Transverse colon (tissue), 4 donors: ENCODE data around the gene RCC2. TPM values are rescaled to one million over a fixed set of nuclear protein-coding genes. Genes with fewer than 3 reads are reported as not detected.

ENCODE experiments used
- DNase-seq: peaks from one replicate; pipeline ENCODE4 v3.0.0-alpha.2; 2019
- H3K27ac ChIP-seq, 4 donors: fragments of 200-600 bp; sonication (generic); 2 replicates each; pipeline ENCODE4 v1.5.1; 2016 to 2018; ENCODE audit warnings: inconsistent platforms in 4 of 4
- H3K27me3 ChIP-seq: fragments of 200-600 bp; sonication (generic); 2 replicates; pipeline ENCODE4 v1.5.1; 2017; ENCODE audit warnings: inconsistent platforms
- H3K36me3 ChIP-seq, 4 donors: fragments of 200-600 bp; sonication (generic); 2 replicates each; pipeline ENCODE4 v1.5.1; 2017 to 2019; ENCODE audit warnings: inconsistent platforms in 4 of 4
- H3K4me1 ChIP-seq, 4 donors: fragments of 200-600 bp; sonication (generic); 2 replicates each; pipeline ENCODE4 v1.5.1; 2017 to 2020; ENCODE audit warnings: inconsistent platforms in 4 of 4
- H3K4me3 ChIP-seq, 4 donors: fragments of 200-600 bp; sonication (generic); 1 replicate in 1 of 4; 2 replicates in 3 of 4; pipeline versions ENCODE4 v1.5.1 to v1.6.1; 2017 to 2019; ENCODE audit warnings: inconsistent platforms in 4 of 4
- H3K9me3 ChIP-seq, 2 donors: fragments of 200-600 bp; sonication (generic); 2 replicates each; pipeline ENCODE4 v1.5.1; 2017 to 2019; ENCODE audit warnings: inconsistent platforms in 2 of 2
- EP300 ChIP-seq: sonication (generic); formaldehyde crosslinking; IDR thresholded peaks from one replicate; pipeline ENCODE4 v1.6.1; 2017; ENCODE audit warnings: antibody characterized with exemption, low read depth
- POLR2A ChIP-seq: fragments of 450-650 bp; IDR thresholded peaks from one replicate; pipeline ENCODE4 v1.6.1; 2016; ENCODE audit warnings: antibody characterized with exemption, mild to moderate bottlenecking, moderate library complexity
- POLR2AphosphoS5 ChIP-seq, 3 donors: sonication (generic); formaldehyde crosslinking; IDR thresholded peaks; one replicate each; pipeline ENCODE4 v1.6.1; 2016; ENCODE audit warnings: antibody characterized with exemption in 3 of 3
- WGBS, 2 donors: methylation state at CpG; one replicate each; pipeline ENCODE4 v1.1.5; 2018; ENCODE audit warnings: low coverage in 1 of 2; 5-methylcytosine and 5-hydroxymethylcytosine counted together
- in situ Hi-C, 4 donors: fragments of 200-750 bp; cut with MboI; loops; one replicate each; pipeline versions ENCODE4 v1.15.0 to v1.15.1; 2017; ENCODE audit warnings: low sequenced_read_pairs in 3 of 4, low pct_ligation_motif_present in 1 of 4, low pct_unique_long_range_greater_than_20kb in 1 of 4
- intact Hi-C: fragments of 100-400 bp; cut with DNase I; formaldehyde crosslinking; loops from one replicate; pipeline ENCODE4 v1.15.1; 2023; ENCODE audit warnings: low total_unique reads
- total RNA-seq, 4 donors: library from RNA; depleted of rRNA; stranded (reverse); fragments of >200 nt; gene quantifications; one replicate each; pipeline ENCODE4 v1.1.0, GENCODE V29; 2016
- TF ChIP-seq, protein P1 (sequence below), 5 experiments: fragments of 200-600 bp in 3 of 5; fragments of 450-650 bp in 2 of 5; sonication (generic) in 3 of 5; IDR thresholded peaks; 1 replicate in 2 of 5; 2 replicates in 3 of 5; pipeline ENCODE4 v1.5.1; 2016 to 2017; ENCODE audit warnings: antibody characterized with exemption in 5 of 5, inconsistent platforms in 3 of 5, mild to moderate bottlenecking in 2 of 5, moderate library complexity in 1 of 5

The RCC2 gene
- total RNA-seq, 4 donors from 2014 or later: 22.0 to 82.2 (median 25.3) TPM

DNA sequence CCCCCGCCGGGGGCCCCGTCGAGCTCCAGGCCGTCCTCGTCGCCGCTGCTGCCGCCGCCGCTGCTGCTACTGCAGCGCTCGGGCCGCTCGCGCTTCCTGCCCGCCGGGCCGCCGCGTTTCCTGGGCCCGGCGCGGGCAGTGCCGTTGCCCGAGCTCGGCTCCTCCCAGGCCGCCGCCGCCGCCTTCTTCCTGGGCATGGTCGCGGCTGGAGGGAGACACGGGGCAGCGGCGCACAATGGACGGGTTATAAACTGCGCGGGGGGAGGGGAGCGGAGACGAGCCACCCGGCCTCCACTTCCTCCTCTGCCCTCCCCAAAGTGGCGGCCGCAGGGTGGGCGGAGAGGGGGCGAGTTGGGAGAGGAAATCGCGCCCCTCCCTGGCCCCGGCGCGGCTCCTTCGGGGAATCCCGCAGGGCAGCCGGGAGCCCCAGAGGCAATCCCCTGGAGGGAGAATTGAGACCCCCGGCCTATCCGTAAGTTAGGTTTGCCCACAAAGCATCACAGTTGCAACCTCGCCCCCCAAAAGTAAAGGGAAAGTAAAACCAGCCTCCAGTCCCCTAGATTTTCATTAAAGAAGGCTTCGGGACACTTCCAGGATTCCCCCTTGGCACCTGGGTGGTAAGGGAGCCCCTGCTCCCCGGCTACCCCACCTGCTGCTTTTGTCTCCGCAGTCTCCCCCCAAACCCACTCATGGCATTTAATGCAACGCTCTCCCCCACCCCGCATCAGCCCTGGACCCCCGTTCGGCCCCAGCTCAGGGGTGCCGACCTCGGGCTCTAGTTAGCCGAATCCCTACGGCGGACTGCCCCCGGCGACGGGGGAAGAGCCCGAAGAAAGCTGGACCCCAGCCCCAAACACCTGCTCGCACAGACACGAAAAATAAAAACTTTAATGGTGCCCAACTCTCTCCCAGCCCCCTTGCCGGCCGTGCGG is 893 bp downstream of the RCC2 start:
- H3K9me3 ChIP-seq: no peaks in the 10 kb centered on the region
- TF ChIP-seq POLR2A (peak; percentile 11), POLR2AphosphoS5 (IDR thresholded peaks at IDR 0.05) (peak in 2 of 3 donors; percentile 24 to 49), EP300 (no peak)
- intact Hi-C loops: loop anchor here (1.0 kb wide), 1 partner anchor 18 kb away; no protein-coding TSS in a partner anchor
- H3K4me1 ChIP-seq: peaks cover 8 to 47% (median 21%) of the 10 kb centered on the region in 4 donors
- H3K4me3 ChIP-seq: peak overlapping the region; percentile 48 to 97 (median 66)
- DNase-seq: peak; percentile 78
- H3K27ac ChIP-seq: peak overlapping the region; percentile 84 to 95 (median 90)
- 0% methylated on average over 1 to 78 of the region's 78 CpGs for WGBS, 2 donors
- H3K36me3 ChIP-seq: no peaks in the 10 kb centered on the region
- in situ Hi-C loops: no loop called here
- H3K27me3 ChIP-seq: no peaks in the 10 kb centered on the region

DNA sequence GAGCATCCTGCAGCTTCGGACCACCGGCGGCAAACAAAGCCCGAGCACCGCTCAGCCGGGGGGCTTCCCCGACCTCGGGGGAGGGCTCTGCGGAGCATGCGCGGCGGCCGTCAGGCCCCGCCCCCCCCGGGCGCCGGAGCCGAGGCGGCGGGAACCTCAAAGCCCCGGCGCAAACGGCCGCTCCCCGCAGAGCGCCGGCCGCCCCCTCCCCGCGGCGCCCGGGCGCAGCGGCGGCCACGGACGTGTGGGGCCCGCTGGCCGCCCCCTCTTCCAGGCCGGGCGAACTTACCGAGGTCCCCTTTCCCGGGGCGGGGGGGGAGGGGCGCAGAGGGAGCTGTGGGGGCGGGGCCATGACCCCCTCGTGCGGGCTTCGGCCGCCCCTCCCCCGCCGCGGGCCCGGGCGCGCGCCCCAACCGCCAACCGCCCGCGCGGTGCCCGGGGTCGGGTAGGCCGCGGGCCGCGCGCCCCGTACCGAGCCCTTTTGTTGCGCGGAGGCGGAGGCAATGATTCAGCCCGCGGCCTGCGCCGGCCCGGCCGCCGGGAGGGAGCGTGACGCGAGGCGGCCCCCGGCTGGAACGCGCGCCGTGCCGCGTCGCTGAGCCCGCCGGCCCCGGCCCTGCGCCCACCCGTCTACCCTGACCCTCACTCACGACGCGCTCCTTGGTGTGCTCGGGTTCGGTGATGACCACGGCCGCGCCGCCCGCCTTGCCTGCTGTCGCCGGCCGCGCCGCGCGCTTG is 1.7 kb downstream of the RCC2 start:
- TF ChIP-seq POLR2AphosphoS5 (IDR thresholded peaks at IDR 0.05) (no peak), POLR2A (no peak), EP300 (no peak)
- TF ChIP-seq, protein P1, sequence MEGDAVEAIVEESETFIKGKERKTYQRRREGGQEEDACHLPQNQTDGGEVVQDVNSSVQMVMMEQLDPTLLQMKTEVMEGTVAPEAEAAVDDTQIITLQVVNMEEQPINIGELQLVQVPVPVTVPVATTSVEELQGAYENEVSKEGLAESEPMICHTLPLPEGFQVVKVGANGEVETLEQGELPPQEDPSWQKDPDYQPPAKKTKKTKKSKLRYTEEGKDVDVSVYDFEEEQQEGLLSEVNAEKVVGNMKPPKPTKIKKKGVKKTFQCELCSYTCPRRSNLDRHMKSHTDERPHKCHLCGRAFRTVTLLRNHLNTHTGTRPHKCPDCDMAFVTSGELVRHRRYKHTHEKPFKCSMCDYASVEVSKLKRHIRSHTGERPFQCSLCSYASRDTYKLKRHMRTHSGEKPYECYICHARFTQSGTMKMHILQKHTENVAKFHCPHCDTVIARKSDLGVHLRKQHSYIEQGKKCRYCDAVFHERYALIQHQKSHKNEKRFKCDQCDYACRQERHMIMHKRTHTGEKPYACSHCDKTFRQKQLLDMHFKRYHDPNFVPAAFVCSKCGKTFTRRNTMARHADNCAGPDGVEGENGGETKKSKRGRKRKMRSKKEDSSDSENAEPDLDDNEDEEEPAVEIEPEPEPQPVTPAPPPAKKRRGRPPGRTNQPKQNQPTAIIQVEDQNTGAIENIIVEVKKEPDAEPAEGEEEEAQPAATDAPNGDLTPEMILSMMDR (IDR thresholded peaks at IDR 0.05): no peak

DNA sequence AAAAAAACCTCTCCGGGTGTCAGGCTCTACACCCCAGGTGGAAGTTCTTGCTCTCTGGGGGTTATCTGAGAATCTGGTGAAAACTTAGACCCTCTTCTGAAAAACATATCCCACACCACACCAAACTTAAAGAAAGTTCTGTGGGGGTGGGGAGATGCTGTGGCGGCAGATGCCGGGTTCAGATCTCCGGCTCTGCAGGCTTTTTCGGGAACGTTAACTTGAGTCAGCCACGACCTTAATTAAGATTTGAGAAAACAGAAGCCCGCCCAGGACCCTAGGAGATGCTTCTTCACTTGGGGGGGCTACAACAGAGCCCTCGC is 2.3 kb downstream of the RCC2 start:
- intact Hi-C loops: no loop called here
- H3K9me3 ChIP-seq: no peaks in the 10 kb centered on the region
- WGBS, 2 donors: 3% methylated on average over 9 of the region's 9 CpGs; no CpG with 5 or more reads in 1 of the 2 donors
- peaks cover 8 to 53% (median 21%) of the 10 kb centered on the region in 4 donors for H3K4me1 ChIP-seq
- TF ChIP-seq, protein P1 (IDR thresholded peaks at IDR 0.05): no peak
- no peak for TF ChIP-seq EP300
- TF ChIP-seq POLR2A: no peak
- no peak for TF ChIP-seq POLR2AphosphoS5 (IDR thresholded peaks at IDR 0.05)
- H3K36me3 ChIP-seq: peaks cover 0 to 3% (median 0%) of the 10 kb centered on the region in 4 donors
- DNase-seq: no peak
- H3K4me3 ChIP-seq: peak overlapping the region; percentile 27 to 97 (median 66)
- H3K27ac ChIP-seq: peak overlapping the region; percentile 84 to 95 (median 90)
- no peaks in the 10 kb centered on the region for H3K27me3 ChIP-seq
- in situ Hi-C loops: no loop called here

More for the DNA sequence above, 1.7 kb downstream of the RCC2 start:
- intact Hi-C loops (loop anchor here (1.0 kb wide), 1 partner anchor 17 kb away; no protein-coding TSS in a partner anchor), in situ Hi-C loops (no loop called here)
- H3K9me3 ChIP-seq: no peaks in the 10 kb centered on the region
- no peaks in the 10 kb centered on the region for H3K27me3 ChIP-seq
- H3K36me3 ChIP-seq: peaks cover 0 to 3% (median 0%) of the 10 kb centered on the region in 4 donors
- 1% methylated on average over 55 of the region's 115 CpGs; no CpG with 5 or more reads in 1 of the 2 donors for WGBS, 2 donors
- DNase-seq: peak; percentile 48
- H3K27ac ChIP-seq: peak overlapping the region; percentile 84 to 95 (median 90)
- peak overlapping the region; percentile 48 to 97 (median 66) for H3K4me3 ChIP-seq
- peaks cover 8 to 48% (median 21%) of the 10 kb centered on the region in 4 donors for H3K4me1 ChIP-seq

DNA sequence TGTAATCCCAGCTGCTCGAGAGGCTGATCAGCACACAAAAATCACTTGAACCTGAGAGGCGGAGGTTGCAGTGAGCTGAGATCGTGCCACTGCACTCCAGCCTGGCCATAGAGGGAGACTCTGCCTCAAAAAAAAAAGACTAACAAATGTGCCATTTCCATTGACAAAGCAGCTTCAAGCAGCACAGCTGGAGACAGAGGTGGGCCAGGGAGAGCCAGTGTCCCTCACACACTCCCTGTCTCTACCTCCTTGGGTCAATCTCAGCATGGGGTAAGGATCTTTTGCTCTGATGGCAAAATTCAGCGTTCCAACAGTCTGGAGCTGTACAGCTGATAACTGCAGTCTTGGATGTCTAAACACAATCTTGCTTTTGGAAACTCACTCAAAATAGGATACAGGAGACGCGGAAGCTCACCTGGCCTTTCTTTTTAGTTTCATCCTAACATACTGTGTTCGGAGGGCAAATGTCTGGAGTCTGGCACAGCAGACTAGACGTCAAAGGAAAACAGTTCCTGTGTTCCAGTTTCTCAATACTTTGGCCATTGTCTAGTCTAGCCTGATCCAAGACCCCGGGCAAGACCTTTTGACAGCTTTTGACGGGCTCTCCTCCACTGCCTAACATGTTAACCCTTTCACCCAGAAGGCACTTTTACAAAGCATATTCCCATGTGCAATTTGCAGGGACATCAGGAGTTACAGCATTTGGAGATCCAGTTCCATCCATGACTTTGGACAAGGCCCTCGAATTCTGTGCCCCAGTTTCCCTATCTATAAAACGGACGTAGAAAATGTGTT is 2.9 kb downstream of the RCC2 start:
- H3K9me3 ChIP-seq: no peaks in the 10 kb centered on the region
- H3K4me1 ChIP-seq: peaks cover 8 to 56% (median 21%) of the 10 kb centered on the region in 4 donors
- peak overlapping the region; percentile 84 to 95 (median 90) for H3K27ac ChIP-seq
- no peak for DNase-seq
- H3K4me3 ChIP-seq: peak overlapping the region in 3 of 4 donors; percentile 59 to 97 (median 72)
- in situ Hi-C loops: no loop called here
- no peak for TF ChIP-seq EP300
- TF ChIP-seq, protein P1 (IDR thresholded peaks at IDR 0.05): no peak
- no peak for TF ChIP-seq POLR2A
- no peak for TF ChIP-seq POLR2AphosphoS5 (IDR thresholded peaks at IDR 0.05)
- intact Hi-C loops: no loop called here
- 53 to 60% methylated on average over 5 to 13 of the region's 13 CpGs for WGBS, 2 donors
- H3K36me3 ChIP-seq: peaks cover 0 to 3% (median 0%) of the 10 kb centered on the region in 4 donors
- H3K27me3 ChIP-seq: no peaks in the 10 kb centered on the region
